GM18861 (cell line): ENCODE measurements around the gene RAB36.
"Not testable (repeated sequence)": the region's sequence is repeated elsewhere in the genome, so short reads cannot be mapped to it uniquely, and the experiment has no call there.

ENCODE experiments used
- ATAC-seq: cut with Tn5 transposase; IDR thresholded peaks from one replicate; pipeline ENCODE4 v1.9.1; 2021; ENCODE audit not compliant: unreplicated experiment

RAB36 gene

GRCh38 chr22:23120415-23120899 is 24.8 kb upstream of the RAB36 start:
- ATAC-seq, result no peak

GRCh38 chr22:23121000-23121421 is 24.3 kb upstream of the RAB36 start:
- ATAC-seq, result no peak

DNA sequence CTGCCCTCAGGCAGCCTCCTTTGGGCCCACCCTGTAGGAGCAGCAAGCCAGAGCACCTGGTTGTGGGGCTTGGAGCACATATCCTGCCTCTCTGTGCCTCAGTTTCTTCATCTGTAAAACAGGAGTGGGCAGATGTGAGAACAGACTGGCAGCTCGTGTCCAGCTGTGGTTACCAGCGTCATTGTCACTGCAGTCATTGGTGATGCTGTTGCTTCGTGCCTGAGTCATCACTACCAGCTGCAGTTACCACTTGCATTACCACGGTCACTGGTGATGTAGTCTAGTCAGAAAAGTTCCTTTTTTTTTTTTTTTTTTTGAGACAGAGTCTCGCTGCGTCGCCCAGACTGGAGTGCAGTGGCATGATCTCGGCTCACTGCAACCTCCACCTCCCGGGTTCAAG is 23.9 kb upstream of the RAB36 start:
- ATAC-seq, result no peak

DNA sequence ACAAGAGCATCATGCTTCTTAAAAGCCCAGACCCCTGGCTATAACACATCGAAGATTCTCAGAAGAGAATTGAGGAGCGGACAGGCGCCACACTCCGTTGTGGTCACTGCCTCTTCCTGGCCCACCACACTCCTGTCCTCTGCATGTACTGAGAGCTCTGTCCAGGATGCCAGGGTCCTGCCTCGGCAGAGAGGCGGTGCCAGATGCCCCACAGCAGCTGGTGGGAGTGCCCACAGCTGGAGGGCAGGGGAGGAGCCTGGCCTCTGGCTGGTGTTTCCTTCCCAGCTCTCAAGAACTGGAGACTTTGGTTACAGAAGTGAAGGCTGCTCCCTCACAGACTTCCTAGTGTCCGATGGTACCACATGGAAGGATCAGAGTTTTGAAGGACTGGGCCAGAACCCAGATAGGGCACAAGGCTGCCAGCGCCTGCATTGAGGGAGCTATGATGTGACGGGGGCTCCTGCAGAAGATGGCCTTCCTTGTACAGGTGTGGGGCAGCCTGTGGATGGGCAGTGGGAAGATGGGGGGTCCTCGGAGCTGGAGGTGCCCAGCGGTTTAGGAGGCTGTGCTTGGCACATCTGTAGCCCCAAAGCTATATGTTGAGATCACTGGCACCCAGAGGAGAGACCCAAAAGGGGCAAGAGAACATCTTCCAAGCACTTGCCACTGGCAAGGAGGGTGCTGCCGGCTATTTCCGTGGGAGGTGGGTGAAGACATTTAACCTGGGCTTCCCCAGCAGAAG is 22.9 kb upstream of the RAB36 start:
- no peak for ATAC-seq

DNA sequence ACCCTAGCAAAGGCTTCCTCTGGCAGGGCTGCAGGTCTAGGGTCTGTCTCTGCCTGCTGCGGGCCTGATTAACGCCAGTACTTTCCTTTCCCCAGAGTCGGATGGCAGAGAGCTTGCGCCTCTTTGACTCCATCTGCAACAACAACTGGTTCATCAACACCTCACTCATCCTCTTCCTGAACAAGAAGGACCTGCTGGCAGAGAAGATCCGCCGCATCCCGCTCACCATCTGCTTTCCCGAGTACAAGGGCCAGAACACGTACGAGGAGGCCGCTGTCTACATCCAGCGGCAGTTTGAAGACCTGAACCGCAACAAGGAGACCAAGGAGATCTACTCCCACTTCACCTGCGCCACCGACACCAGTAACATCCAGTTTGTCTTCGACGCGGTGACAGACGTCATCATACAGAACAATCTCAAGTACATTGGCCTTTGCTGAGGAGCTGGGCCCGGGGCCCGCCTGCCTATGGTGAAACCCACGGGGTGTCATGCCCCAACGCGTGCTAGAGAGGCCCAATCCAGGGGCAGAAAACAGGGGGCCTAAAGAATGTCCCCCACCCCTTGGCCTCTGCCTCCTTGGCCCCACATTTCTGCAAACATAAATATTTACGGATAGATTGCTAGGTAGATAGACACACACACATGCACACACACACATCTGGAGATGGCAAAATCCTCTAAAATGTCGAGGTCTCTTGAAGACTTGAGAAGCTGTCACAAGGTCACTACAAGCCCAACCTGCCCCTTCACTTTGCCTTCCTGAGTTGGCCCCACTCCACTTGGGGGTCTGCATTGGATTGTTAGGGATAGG is 22.1 kb upstream of the RAB36 start:
- ATAC-seq, result no peak

GRCh38 chr22:23123804-23124254 is 21.4 kb upstream of the RAB36 start:
- no peak for ATAC-seq

GRCh38 chr22:23124611-23125511 is 20.4 kb upstream of the RAB36 start:
- ATAC-seq, result no peak

- no peak for ATAC-seq
Observed at GRCh38 chr22:23125512-23126103, 19.7 kb upstream of the RAB36 start.

- ATAC-seq, result no peak
Observed at GRCh38 chr22:23126165-23127054, 18.9 kb upstream of the RAB36 start.

GRCh38 chr22:23127055-23127756 is 18.1 kb upstream of the RAB36 start:
- no peak for ATAC-seq

- ATAC-seq, result no peak
Observed at GRCh38 chr22:23127788-23128187, 17.5 kb upstream of the RAB36 start.

- ATAC-seq, result no peak
Observed at GRCh38 chr22:23128269-23129108, 16.8 kb upstream of the RAB36 start.

DNA sequence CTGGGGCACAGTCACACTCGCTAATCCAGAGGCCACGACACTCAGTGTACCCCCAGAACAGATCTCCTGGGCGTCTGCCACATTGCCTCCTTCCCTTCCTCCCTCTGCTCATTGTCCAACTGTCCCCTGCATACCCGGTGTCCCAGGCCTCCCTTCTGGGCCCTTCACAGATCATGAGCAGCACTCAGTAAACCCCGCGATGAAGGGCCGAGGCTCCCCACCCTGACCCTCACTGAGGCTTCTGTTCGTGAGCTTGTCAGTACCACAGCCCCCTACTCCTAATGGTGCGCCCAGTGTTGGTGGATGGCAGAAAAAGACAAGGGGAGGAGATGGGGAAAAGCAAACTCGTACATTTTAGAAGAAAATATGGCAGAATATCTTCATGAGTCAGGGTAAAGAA is 16.1 kb upstream of the RAB36 start:
- no peak for ATAC-seq

GRCh38 chr22:23130697-23131096 is 14.6 kb upstream of the RAB36 start:
- ATAC-seq, result no peak

DNA sequence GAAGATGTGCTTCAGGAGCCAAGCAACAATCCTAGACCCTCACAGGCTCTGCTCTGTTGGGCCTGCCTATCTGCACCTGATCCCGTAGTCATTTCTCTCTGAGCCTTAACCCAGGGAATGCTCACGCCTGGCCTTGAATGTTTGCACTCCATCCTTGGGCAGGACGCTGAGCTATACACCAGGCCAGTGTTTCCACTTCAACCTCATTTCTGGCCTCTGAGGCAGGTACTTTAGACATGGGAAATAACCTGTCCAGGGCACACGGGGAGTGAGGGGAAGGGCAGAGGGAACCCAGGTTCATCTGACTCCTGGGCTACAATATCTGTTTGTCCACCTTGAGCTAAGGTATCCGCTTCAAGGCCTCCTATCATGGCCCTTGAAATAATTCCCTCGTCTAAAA is 13.3 kb upstream of the RAB36 start:
- no peak for ATAC-seq

DNA sequence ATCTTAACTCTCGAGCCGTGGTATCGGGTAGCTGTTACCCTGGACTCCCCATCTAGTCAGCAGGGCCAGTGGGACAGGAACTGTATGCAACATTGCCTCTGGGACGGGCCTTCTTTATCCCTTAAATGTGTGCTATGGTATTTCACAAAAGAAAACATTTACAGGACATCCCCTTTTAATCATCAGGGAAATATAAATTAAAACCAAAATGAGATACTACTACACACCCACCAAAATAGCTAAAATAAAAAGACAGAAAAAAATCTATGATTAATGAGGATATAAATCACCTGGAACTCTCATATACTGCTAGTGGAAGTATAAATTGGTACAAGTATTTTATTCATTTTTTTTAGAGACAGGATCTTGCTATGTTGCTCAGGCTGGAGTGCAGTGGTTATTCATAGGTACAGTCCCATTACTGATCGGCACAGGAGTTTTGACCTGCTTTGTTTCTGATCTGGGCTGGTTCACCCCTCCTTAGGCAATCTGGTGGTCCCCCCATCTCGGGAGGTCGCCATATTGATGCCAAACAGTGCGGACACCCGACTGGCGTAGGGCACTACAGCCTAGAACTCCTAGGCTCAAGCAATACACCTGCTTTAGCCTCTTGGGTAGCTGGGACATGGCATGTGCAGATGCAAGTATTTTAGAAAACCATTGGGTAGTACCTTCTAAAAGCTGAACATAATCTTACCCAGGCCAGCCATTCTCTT is 12.7 kb upstream of the RAB36 start:
- no peak for ATAC-seq

DNA sequence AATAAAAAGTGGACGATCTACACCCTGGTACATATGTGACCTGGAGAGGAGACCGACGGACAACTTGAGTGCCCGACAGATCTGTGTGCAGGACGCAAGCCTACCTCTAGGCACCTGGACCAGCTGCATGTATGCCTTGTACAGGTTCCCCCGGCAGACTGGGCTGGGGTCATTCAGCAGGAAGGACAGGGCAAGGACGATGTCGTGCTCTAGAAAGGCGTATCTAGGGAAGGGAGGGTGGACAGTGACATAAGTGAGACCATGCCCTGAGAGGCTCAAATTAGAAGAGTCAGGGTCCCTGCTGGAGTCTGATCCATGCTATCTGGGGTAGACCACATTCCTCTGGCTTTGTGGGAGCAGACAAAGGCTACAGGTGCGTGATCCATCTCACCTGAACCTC is 11.4 kb upstream of the RAB36 start:
- no peak for ATAC-seq

GRCh38 chr22:23136991-23137390 is 8.3 kb upstream of the RAB36 start:
- ATAC-seq, result not testable (repeated sequence)
